Measurements from ENCODE around the gene CDC42BPA. TPM values are rescaled to one million over a fixed set of nuclear protein-coding genes. Genes with fewer than 3 reads are reported as not detected.

Gene CDC42BPA
- total RNA-seq, 2 donors from 2014 or later = 30.0 to 34.3 TPM

DNA sequence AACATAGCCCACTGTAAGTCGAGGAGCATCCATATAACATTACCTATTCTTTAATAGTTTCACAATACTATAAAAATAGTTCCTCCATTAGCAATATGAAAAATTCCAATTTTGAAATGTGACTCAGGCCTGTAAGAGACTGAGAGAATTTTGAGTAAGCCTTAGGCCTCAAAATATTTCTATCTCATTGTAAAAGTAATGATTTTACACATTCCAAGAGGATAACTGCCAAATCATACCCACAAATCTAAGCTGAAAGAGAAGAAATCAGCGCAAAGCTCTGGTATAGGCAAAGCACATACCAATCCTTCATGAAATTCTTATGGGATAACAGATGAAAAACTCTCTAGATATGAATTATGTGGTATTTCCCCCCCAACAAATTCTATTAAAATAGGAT lies 144.1 kb downstream of the CDC42BPA start:
- TF ChIP-seq, protein P1, sequence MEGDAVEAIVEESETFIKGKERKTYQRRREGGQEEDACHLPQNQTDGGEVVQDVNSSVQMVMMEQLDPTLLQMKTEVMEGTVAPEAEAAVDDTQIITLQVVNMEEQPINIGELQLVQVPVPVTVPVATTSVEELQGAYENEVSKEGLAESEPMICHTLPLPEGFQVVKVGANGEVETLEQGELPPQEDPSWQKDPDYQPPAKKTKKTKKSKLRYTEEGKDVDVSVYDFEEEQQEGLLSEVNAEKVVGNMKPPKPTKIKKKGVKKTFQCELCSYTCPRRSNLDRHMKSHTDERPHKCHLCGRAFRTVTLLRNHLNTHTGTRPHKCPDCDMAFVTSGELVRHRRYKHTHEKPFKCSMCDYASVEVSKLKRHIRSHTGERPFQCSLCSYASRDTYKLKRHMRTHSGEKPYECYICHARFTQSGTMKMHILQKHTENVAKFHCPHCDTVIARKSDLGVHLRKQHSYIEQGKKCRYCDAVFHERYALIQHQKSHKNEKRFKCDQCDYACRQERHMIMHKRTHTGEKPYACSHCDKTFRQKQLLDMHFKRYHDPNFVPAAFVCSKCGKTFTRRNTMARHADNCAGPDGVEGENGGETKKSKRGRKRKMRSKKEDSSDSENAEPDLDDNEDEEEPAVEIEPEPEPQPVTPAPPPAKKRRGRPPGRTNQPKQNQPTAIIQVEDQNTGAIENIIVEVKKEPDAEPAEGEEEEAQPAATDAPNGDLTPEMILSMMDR (conservative IDR thresholded peaks at IDR 0.05) = no peak
- H3K9me3 Mint-ChIP-seq = no peaks in the 10 kb centered on the region
- H3K4me3 Mint-ChIP-seq = no peak overlapping the region
- H3K36me3 Mint-ChIP-seq (ENCODE audit: low read depth) = peaks cover 8% of the 10 kb centered on the region
- Histone ChIP-seq H3K4me1 (ENCODE audit: control insufficient read depth, insufficient read depth, low read length) (no peaks in the 10 kb centered on the region), H3K4me3 (ENCODE audit: low read length) (no peak overlapping the region), H3K36me3 (ENCODE audit: control insufficient read depth, insufficient read depth, low read length) (no peaks in the 10 kb centered on the region), H3K9me3 (ENCODE audit: control insufficient read depth, low read length) (no peaks in the 10 kb centered on the region), H3K27me3 (ENCODE audit: control insufficient read depth, insufficient read depth, low read length, poor library complexity, severe bottlenecking) (no peaks in the 10 kb centered on the region), H3K9ac (ENCODE audit: extremely low read depth, low read length, poor library complexity, severe bottlenecking) (no peak overlapping the region), H3K27ac (ENCODE audit: low read depth, low read length) (no peak overlapping the region)
- no peak for DNase-seq
- H3K27ac Mint-ChIP-seq = no peak overlapping the region
- H3K4me1 Mint-ChIP-seq = no peaks in the 10 kb centered on the region
- H3K27me3 Mint-ChIP-seq (ENCODE audit: insufficient read depth) = no peaks in the 10 kb centered on the region
- 100% methylated on average over 2 of the region's 2 CpGs; no CpG with 5 or more reads in 1 of the 2 experiments for WGBS, 2 experiments (ENCODE audit: insufficient coverage in 1 of 2, insufficient read length in 1 of 2)

DNA sequence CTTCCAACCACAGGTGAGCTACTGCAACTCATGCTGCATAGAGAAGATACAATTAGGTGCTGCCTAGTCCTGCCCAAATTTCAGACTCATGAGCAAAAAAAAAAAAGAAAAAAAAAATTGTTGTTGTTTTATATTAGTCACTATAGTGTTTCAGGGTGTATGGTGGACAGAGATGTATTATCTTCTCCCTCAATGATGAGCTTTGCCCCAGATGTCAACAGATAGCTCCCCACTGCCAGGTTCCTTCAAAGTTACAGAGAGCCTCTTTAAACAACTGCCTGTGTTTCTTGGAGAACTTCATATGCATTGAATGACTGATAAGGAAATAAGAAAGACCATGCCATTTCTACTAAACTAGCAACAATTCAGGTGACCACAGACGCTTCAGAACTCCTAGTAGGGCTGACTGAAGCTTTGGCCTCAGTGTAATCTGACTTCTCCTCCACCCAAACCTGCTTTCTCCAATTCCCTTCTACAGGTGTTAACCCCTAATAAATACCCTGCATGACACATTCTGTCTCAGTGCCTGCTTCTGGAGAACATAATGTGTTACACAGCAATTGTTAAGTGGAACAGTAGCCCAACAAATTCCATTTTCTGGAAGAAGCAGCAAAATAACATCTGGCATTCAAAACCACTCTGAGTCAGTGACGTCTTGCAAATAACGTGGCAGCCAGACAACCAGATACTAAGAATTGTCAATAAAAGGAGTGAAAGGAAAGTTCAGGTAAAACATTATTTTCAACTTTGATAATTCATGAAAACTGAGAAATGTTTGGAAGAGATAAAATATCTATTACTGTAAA lies 147.7 kb downstream of the CDC42BPA start:
- Mint-ChIP-seq H3K27ac (no peak overlapping the region), H3K27me3 (ENCODE audit: insufficient read depth) (no peaks in the 10 kb centered on the region), H3K36me3 (ENCODE audit: low read depth) (no peaks in the 10 kb centered on the region)

GRCh38 chr1:227169343-227169742 lies 148.9 kb downstream of the CDC42BPA start:
- no peaks in the 10 kb centered on the region for H3K36me3 Mint-ChIP-seq (ENCODE audit: low read depth)
- Histone ChIP-seq H3K4me1 (ENCODE audit: control insufficient read depth, insufficient read depth, low read length) (no peaks in the 10 kb centered on the region), H3K36me3 (ENCODE audit: control insufficient read depth, insufficient read depth, low read length) (no peaks in the 10 kb centered on the region), H3K27ac (ENCODE audit: low read depth, low read length) (no peak overlapping the region), H3K9me3 (ENCODE audit: control insufficient read depth, low read length) (no peaks in the 10 kb centered on the region), H3K9ac (ENCODE audit: extremely low read depth, low read length, poor library complexity, severe bottlenecking) (no peak overlapping the region), H3K27me3 (ENCODE audit: control insufficient read depth, insufficient read depth, low read length, poor library complexity, severe bottlenecking) (no peaks in the 10 kb centered on the region), H3K4me3 (ENCODE audit: low read length) (no peak overlapping the region)
- H3K27ac Mint-ChIP-seq = no peak overlapping the region
- no peak for DNase-seq
- H3K27me3 Mint-ChIP-seq (ENCODE audit: insufficient read depth) = no peaks in the 10 kb centered on the region
- H3K4me3 Mint-ChIP-seq = no peak overlapping the region
- peaks cover 3% of the 10 kb centered on the region for H3K4me1 Mint-ChIP-seq
- no peaks in the 10 kb centered on the region for H3K9me3 Mint-ChIP-seq
- TF ChIP-seq, protein P1 (conservative IDR thresholded peaks at IDR 0.05) = no peak

More for the DNA sequence above, 147.7 kb downstream of the CDC42BPA start:
- no peak for DNase-seq
- Mint-ChIP-seq H3K9me3 (no peaks in the 10 kb centered on the region), H3K4me3 (no peak overlapping the region), H3K4me1 (peaks cover 3% of the 10 kb centered on the region)
- WGBS, 2 experiments (ENCODE audit: insufficient coverage in 1 of 2, insufficient read length in 1 of 2) = 90% methylated on average over 3 of the region's 3 CpGs; no CpG with 5 or more reads in 1 of the 2 experiments
- no peak overlapping the region for H3K9ac ChIP-seq (ENCODE audit: extremely low read depth, low read length, poor library complexity, severe bottlenecking)
- H3K9me3 ChIP-seq (ENCODE audit: control insufficient read depth, low read length) = no peaks in the 10 kb centered on the region
- no peak overlapping the region for H3K4me3 ChIP-seq (ENCODE audit: low read length)
- TF ChIP-seq, protein P1 (conservative IDR thresholded peaks at IDR 0.05) = no peak
- no peaks in the 10 kb centered on the region for H3K4me1 ChIP-seq (ENCODE audit: control insufficient read depth, insufficient read depth, low read length)
- no peak overlapping the region for H3K27ac ChIP-seq (ENCODE audit: low read depth, low read length)
- H3K27me3 ChIP-seq (ENCODE audit: control insufficient read depth, insufficient read depth, low read length, poor library complexity, severe bottlenecking) = no peaks in the 10 kb centered on the region
- no peaks in the 10 kb centered on the region for H3K36me3 ChIP-seq (ENCODE audit: control insufficient read depth, insufficient read depth, low read length)
